ENCODE data around the gene LSM3. TPM values are rescaled to one million over a fixed set of nuclear protein-coding genes. Genes with fewer than 3 reads are reported as not detected.

LSM3 gene
- total and polyA plus RNA-seq, 12 donors, result 4.1 to 25.8 (median 9.5) TPM

DNA sequence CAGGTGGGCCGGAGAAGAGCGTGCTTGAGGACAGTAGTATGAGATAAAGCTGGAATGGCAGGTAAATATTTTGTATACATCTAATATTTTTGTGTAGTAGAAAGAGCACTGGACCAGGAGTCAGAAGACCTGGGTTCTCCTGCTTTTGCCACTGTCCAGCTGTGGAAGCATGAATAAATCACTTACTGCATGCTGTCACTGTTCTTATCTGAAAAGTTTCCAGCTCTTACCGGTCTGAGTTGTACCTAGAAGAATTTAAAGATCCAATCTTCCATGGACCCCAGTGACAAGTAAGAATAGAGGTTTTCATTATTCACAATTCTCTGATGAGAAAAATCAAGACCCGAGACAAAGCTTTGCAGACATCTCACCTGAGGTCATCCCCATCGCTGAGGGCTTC is 6.1 kb upstream of the LSM3 start:
- peaks cover 6 to 51% of the 10 kb centered on the region in 2 donors for H3K36me3 ChIP-seq (replicated peaks in 1 of 2)
- H3K27ac ChIP-seq, result no peak overlapping the region
- H3K4me1 ChIP-seq (replicated peaks in 1 of 2), result peaks cover 15 to 30% of the 10 kb centered on the region in 2 donors
- no peak overlapping the region for H3K4me3 ChIP-seq
- no peaks in the 10 kb centered on the region for H3K9me3 ChIP-seq (replicated peaks in 1 of 3)
- DNase-seq, result no peak
- no peaks in the 10 kb centered on the region for H3K27me3 ChIP-seq
- intact Hi-C loops (cut with DNase I), result loop anchor here in 1 of 2 donors (10.0 kb wide), 1 partner anchor 48 kb away; the partner anchor contains the start of genes CHCHD4 and TMEM43
- TF ChIP-seq POLR2A (IDR thresholded peaks at IDR 0.05), result no peak
- TF ChIP-seq CTCF (IDR thresholded peaks at IDR 0.05), result no peak
- WGBS, 4 donors, result 90 to 93% (median 91%) methylated on average over 5 of the region's 5 CpGs

DNA sequence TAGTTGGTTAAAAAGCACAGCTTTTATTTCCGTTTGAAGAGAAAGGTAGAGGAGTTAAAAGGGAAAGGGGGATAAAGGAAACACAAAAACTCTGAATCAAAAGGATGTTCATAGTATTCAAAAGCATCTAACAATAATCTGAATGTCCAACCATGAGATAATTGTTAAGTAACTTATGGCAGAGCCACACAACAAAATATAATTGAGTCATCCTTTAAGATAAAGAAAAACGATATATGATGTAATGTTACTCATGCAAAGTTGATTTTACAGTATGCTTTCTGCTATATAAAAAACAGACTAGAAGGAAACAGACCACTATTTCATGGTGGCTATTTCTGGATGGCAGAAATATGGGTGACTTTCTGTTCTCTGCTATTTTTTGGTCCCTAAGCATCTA is 4.1 kb upstream of the LSM3 start:
- peaks cover 25 to 39% of the 10 kb centered on the region in 2 donors for H3K4me1 ChIP-seq (replicated peaks in 1 of 2)
- no peak overlapping the region for H3K27ac ChIP-seq
- no peak overlapping the region for H3K4me3 ChIP-seq
- no peaks in the 10 kb centered on the region for H3K27me3 ChIP-seq
- intact Hi-C loops (cut with DNase I), result loop anchor here in 1 of 2 donors (10.0 kb wide), 1 partner anchor 50 kb away; the partner anchor contains the start of genes CHCHD4 and TMEM43
- DNase-seq, result no peak
- peaks cover 3 to 31% of the 10 kb centered on the region in 2 donors for H3K36me3 ChIP-seq (replicated peaks in 1 of 2)
- 61 to 65% (median 63%) methylated on average over 2 of the region's 2 CpGs for WGBS, 4 donors
- TF ChIP-seq POLR2A (IDR thresholded peaks at IDR 0.05), result no peak
- TF ChIP-seq CTCF (IDR thresholded peaks at IDR 0.05), result no peak
- no peaks in the 10 kb centered on the region for H3K9me3 ChIP-seq (replicated peaks in 1 of 3)

GRCh38 chr3:14175383-14176037 is 3.1 kb upstream of the LSM3 start:
- Histone ChIP-seq H3K9me3 (replicated peaks in 1 of 3) (no peaks in the 10 kb centered on the region), H3K27me3 (no peaks in the 10 kb centered on the region), H3K36me3 (replicated peaks in 1 of 2) (peaks cover 0 to 21% of the 10 kb centered on the region in 2 donors), H3K4me1 (replicated peaks in 1 of 2) (peaks cover 25 to 45% of the 10 kb centered on the region in 2 donors), H3K4me3 (no peak overlapping the region), H3K27ac (no peak overlapping the region)
- TF ChIP-seq POLR2A (IDR thresholded peaks at IDR 0.05) (no peak), CTCF (IDR thresholded peaks at IDR 0.05) (no peak)
- intact Hi-C loops (cut with DNase I), result loop anchor here in 1 of 2 donors (10.0 kb wide), 1 partner anchor 51 kb away; the partner anchor contains the start of genes CHCHD4 and TMEM43
- 65 to 70% (median 67%) methylated on average over 3 of the region's 3 CpGs for WGBS, 4 donors
- no peak for DNase-seq

- no peak for DNase-seq
- TF ChIP-seq POLR2A (IDR thresholded peaks at IDR 0.05) (no peak), CTCF (IDR thresholded peaks at IDR 0.05) (no peak)
- Histone ChIP-seq H3K9me3 (replicated peaks in 1 of 3) (no peaks in the 10 kb centered on the region), H3K27me3 (no peaks in the 10 kb centered on the region), H3K36me3 (replicated peaks in 1 of 2) (peaks cover 0 to 9% of the 10 kb centered on the region in 2 donors), H3K4me3 (peak overlapping the region; percentile 10 to 96 (median 79)), H3K27ac (peak overlapping the region; percentile 90 to 97 (median 96)), H3K4me1 (replicated peaks in 1 of 2) (peaks cover 25 to 38% of the 10 kb centered on the region in 2 donors)
- intact Hi-C loops (cut with DNase I), result loop anchor here in 1 of 2 donors (10.0 kb wide), 1 partner anchor 53 kb away; the partner anchor contains the start of genes CHCHD4 and TMEM43
- WGBS, 4 donors, result 5 to 23% (median 9%) methylated on average over 3 to 10 of the region's 10 CpGs
Observed at GRCh38 chr3:14177580-14178246, 904 bp upstream of the LSM3 start.

Data from adrenal gland (tissue), 12 donors.